IPS-18a (cell line): Measurements from ENCODE around the gene FOXRED1.
A peak's percentile ranks its signal among the peaks of the same experiment; 100 is the strongest.

Source experiments
- H3K27ac ChIP-seq: one replicate; pipeline ENCODE4 v1.5.1; 2013; ENCODE audit warnings: low read length
- H3K27me3 ChIP-seq: one replicate; pipeline ENCODE4 v1.6.1; 2013; ENCODE audit warnings: mild to moderate bottlenecking, low read length; ENCODE audit not compliant: control insufficient read depth, insufficient read depth
- H3K36me3 ChIP-seq: one replicate; pipeline ENCODE4 v1.6.1; 2013; ENCODE audit warnings: low read depth, low read length; ENCODE audit not compliant: control insufficient read depth
- H3K4me1 ChIP-seq: one replicate; pipeline ENCODE4 v1.6.1; 2013; ENCODE audit warnings: low read depth, low read length; ENCODE audit not compliant: control insufficient read depth
- H3K4me3 ChIP-seq: one replicate; pipeline ENCODE4 v1.5.1; 2013; ENCODE audit warnings: low read length
- H3K9ac ChIP-seq: one replicate; pipeline ENCODE4 v1.6.1; 2013; ENCODE audit warnings: mild to moderate bottlenecking, low read length, moderate library complexity
- H3K9me3 ChIP-seq: one replicate; pipeline ENCODE4 v1.6.1; 2013; ENCODE audit warnings: low read depth, low read length; ENCODE audit not compliant: control insufficient read depth

Gene FOXRED1

DNA sequence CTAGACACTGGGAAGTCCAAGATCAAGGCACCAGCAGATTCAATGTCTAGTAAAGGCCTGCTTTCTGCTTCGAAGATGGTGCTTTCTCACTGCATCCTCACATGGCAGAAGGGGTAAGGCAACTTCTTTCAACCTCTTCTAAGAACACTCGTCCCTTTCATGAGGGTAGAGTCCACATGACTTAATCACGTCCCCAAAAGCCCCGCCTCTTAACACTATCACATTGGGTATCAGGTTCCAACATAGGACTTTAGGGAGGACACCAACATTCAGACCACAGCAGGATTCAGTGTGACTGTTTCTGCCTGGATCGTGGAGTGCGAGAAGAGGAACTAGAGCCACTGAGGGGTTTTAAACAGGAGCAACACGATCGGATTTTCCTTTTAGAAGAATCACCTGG is 10.2 kb downstream of the FOXRED1 start:
- peaks cover 27% of the 10 kb centered on the region for H3K36me3 ChIP-seq
- H3K27me3 ChIP-seq: peaks cover 21% of the 10 kb centered on the region
- H3K4me3 ChIP-seq: no peak overlapping the region
- H3K9ac ChIP-seq: no peak overlapping the region
- H3K27ac ChIP-seq: no peak overlapping the region
- no peaks in the 10 kb centered on the region for H3K9me3 ChIP-seq
- peaks cover 4% of the 10 kb centered on the region for H3K4me1 ChIP-seq

GRCh38 chr11:126280595-126280994 is 11.6 kb downstream of the FOXRED1 start:
- Histone ChIP-seq H3K9ac (no peak overlapping the region), H3K4me1 (peaks cover 4% of the 10 kb centered on the region), H3K27ac (no peak overlapping the region), H3K9me3 (no peaks in the 10 kb centered on the region), H3K36me3 (peaks cover 19% of the 10 kb centered on the region), H3K4me3 (no peak overlapping the region), H3K27me3 (peaks cover 21% of the 10 kb centered on the region)

DNA sequence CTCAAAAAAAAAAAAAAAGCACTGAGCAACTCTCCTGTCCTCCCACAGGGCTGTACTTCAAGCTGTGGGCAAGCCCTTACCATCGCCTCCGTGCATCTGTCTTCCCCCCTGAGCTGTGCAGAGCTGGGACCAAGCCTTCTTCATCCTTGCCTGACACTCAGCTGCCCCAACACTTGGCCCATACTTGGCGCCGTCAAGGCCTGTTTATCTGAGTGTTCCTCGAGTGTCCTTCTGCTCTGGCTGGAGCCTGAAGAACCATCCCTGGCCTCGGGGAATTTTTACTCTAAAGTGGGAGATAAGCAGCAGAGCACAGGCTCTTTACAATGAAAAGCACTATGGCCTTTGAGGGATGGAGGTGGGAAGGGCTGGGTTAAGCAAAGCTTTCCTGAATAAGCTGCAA is 12.3 kb downstream of the FOXRED1 start:
- no peak overlapping the region for H3K4me3 ChIP-seq
- H3K9ac ChIP-seq: no peak overlapping the region
- peaks cover 4% of the 10 kb centered on the region for H3K4me1 ChIP-seq
- no peak overlapping the region for H3K27ac ChIP-seq
- peaks cover 21% of the 10 kb centered on the region for H3K27me3 ChIP-seq
- no peaks in the 10 kb centered on the region for H3K9me3 ChIP-seq
- peaks cover 16% of the 10 kb centered on the region for H3K36me3 ChIP-seq

GRCh38 chr11:126281666-126282175 is 12.8 kb downstream of the FOXRED1 start:
- H3K9me3 ChIP-seq: no peaks in the 10 kb centered on the region
- no peak overlapping the region for H3K9ac ChIP-seq
- peak overlapping the region; percentile 72 for H3K4me3 ChIP-seq
- peaks cover 21% of the 10 kb centered on the region for H3K27me3 ChIP-seq
- H3K4me1 ChIP-seq: peaks cover 4% of the 10 kb centered on the region
- H3K36me3 ChIP-seq: peaks cover 16% of the 10 kb centered on the region
- no peak overlapping the region for H3K27ac ChIP-seq

DNA sequence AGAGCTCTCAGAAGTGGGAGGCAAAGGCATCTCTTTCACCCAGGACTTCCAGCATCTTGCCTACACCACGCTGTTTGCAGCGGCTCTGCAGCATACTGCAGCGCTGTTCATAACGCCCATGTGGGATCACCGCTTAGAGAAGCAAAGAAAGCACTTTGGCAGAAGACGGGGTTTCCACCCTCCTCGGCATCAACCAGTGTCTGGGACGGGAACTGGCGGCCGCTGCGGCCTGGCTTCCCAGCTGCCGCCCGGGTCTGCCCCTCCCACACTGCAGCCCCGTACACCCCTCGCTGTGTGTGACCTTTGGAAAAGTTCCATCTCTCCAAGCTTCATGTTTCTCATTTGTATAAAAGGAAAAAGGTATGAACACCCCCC is 13.4 kb downstream of the FOXRED1 start:
- Histone ChIP-seq H3K4me3 (peak overlapping the region; percentile 72), H3K27ac (no peak overlapping the region), H3K9me3 (no peaks in the 10 kb centered on the region), H3K9ac (peak overlapping the region; percentile 34), H3K36me3 (peaks cover 11% of the 10 kb centered on the region), H3K27me3 (peaks cover 21% of the 10 kb centered on the region), H3K4me1 (peaks cover 4% of the 10 kb centered on the region)

GRCh38 chr11:126282736-126283591 is 14.0 kb downstream of the FOXRED1 start, which contains the start of gene TIRAP:
Gene TIRAP, plus strand, starts transcription at chr11:126283093. Its CDS starts 7,802 bp downstream, at chr11:126290895.
- no peaks in the 10 kb centered on the region for H3K9me3 ChIP-seq
- peaks cover 4% of the 10 kb centered on the region for H3K4me1 ChIP-seq
- peaks cover 6% of the 10 kb centered on the region for H3K36me3 ChIP-seq
- H3K27ac ChIP-seq: no peak within 1 kb of the TSS
- peak within 1 kb of the TSS; percentile 72 for H3K4me3 ChIP-seq
- H3K9ac ChIP-seq: peak within 1 kb of the TSS; percentile 58
- H3K27me3 ChIP-seq: peaks cover 21% of the 10 kb centered on the region

DNA sequence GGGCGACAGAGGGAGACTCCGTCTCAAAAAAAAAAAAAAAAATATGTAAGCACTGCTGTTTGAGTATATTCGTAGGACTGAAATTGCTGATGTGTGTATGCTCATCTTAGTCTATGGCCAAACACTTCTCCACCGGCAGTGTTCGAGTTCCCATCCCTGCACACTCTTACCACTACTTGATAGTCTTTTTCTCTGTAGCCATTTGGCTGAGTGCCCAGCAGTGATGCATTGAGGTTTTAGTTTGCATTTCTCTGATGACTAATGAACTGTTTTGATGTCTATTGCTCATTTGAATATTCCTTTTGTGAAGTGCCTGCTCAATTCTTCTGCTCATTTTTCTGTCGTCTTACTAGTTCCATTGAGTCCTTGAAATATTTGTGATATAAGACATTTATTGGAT is 15.9 kb downstream of the FOXRED1 start:
- Histone ChIP-seq H3K36me3 (no peaks in the 10 kb centered on the region), H3K9me3 (no peaks in the 10 kb centered on the region), H3K4me3 (no peak overlapping the region), H3K4me1 (peaks cover 4% of the 10 kb centered on the region), H3K27ac (no peak overlapping the region), H3K27me3 (peaks cover 21% of the 10 kb centered on the region), H3K9ac (no peak overlapping the region)

- Histone ChIP-seq H3K36me3 (peaks cover 7% of the 10 kb centered on the region), H3K4me3 (no peak overlapping the region), H3K4me1 (no peaks in the 10 kb centered on the region), H3K27me3 (peaks cover 9% of the 10 kb centered on the region), H3K27ac (no peak overlapping the region), H3K9me3 (no peaks in the 10 kb centered on the region), H3K9ac (no peak overlapping the region)
Measured at GRCh38 chr11:126288237-126288636, 19.3 kb downstream of the FOXRED1 start.

GRCh38 chr11:126290887-126291286 is 21.9 kb downstream of the FOXRED1 start:
- Histone ChIP-seq H3K36me3 (peaks cover 18% of the 10 kb centered on the region), H3K27me3 (no peaks in the 10 kb centered on the region), H3K4me3 (no peak overlapping the region), H3K9me3 (no peaks in the 10 kb centered on the region), H3K4me1 (no peaks in the 10 kb centered on the region), H3K9ac (no peak overlapping the region), H3K27ac (no peak overlapping the region)

DNA sequence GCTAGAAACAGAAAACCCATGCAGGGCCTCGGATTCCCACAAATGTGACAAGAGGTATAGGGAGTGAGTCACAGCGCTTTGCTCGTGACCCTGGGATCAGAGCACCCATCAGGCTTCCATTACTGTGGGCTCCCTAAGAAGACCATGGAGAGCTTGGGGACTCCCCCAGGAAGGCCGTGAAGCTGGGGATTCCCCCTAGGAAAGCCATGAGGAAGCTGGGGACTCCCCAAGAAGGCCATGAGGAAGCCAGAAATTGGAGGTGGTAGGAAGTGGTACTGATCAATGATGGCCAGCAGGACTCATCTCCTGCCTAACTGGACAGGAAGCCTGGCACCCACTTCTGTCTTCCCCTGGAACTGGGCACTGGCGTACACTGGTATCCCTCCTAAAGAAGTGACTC is 24.8 kb downstream of the FOXRED1 start:
- Histone ChIP-seq H3K4me3 (no peak overlapping the region), H3K9ac (no peak overlapping the region), H3K36me3 (peaks cover 18% of the 10 kb centered on the region), H3K27me3 (no peaks in the 10 kb centered on the region), H3K4me1 (no peaks in the 10 kb centered on the region), H3K9me3 (no peaks in the 10 kb centered on the region), H3K27ac (no peak overlapping the region)

DNA sequence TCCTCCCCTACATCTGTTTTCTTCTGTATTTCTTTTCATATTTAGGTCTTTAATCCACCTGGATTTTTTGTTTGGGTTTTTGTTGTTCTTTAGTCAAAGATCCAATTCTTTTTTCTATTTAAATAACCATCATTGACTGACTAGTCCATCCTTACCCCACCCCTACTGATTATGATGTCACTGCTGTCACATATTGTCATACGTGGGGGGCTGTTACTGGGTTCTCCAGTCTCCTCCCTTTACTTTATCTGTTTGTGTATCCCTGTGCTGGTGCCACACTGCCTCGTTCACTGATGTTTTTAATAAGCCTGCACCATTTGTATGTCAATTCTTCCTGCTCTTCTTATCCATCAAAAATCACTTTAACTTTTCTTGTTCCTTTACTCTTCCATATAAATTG is 28.1 kb downstream of the FOXRED1 start:
- H3K9me3 ChIP-seq: no peaks in the 10 kb centered on the region
- no peaks in the 10 kb centered on the region for H3K27me3 ChIP-seq
- H3K36me3 ChIP-seq: peaks cover 18% of the 10 kb centered on the region
- no peak overlapping the region for H3K9ac ChIP-seq
- no peak overlapping the region for H3K4me3 ChIP-seq
- no peaks in the 10 kb centered on the region for H3K4me1 ChIP-seq
- H3K27ac ChIP-seq: no peak overlapping the region
